ENCODE results near the gene LAYN.

DNA sequence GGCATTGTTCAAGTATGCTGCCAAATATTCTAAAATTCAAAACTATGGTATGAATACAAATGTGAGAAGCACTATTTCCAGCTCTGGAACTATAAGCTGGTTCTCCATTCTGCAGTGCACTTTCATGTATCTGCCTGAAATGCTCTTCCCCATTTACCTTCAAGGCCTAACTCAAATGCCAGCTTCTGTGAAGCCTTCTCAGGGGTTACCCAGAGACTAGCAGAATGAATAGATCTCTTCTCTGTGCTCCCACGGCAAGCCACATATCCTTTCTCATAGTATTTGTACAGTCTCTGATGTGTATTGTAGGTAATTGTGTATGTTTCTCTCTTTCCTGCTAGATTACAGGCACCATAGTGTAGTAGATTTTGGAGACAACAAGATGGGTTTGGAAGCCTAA lies 21.9 kb upstream of the LAYN start:
- TF ChIP-seq, protein P1, sequence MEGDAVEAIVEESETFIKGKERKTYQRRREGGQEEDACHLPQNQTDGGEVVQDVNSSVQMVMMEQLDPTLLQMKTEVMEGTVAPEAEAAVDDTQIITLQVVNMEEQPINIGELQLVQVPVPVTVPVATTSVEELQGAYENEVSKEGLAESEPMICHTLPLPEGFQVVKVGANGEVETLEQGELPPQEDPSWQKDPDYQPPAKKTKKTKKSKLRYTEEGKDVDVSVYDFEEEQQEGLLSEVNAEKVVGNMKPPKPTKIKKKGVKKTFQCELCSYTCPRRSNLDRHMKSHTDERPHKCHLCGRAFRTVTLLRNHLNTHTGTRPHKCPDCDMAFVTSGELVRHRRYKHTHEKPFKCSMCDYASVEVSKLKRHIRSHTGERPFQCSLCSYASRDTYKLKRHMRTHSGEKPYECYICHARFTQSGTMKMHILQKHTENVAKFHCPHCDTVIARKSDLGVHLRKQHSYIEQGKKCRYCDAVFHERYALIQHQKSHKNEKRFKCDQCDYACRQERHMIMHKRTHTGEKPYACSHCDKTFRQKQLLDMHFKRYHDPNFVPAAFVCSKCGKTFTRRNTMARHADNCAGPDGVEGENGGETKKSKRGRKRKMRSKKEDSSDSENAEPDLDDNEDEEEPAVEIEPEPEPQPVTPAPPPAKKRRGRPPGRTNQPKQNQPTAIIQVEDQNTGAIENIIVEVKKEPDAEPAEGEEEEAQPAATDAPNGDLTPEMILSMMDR (IDR thresholded peaks at IDR 0.05), result no peak
- TF ChIP-seq POLR2AphosphoS5 (IDR thresholded peaks at IDR 0.05), result no peak
